Breast epithelium (tissue), 4 donors: ENCODE measurements around the gene LPP. TPM values are rescaled to one million over a fixed set of nuclear protein-coding genes. Genes with fewer than 3 reads are reported as not detected.

Source experiments
- DNase-seq, 2 donors: peaks; one replicate each; pipeline ENCODE4 v3.0.0-alpha.2; 2019; ENCODE audit warnings: low spot score in 2 of 2
- H3K27ac ChIP-seq, 2 donors: fragments of 200-600 bp; sonication (generic) in 1 of 2; one replicate each; pipeline ENCODE4 v1.5.1; 2016 to 2019; ENCODE audit warnings: mild to moderate bottlenecking in 1 of 2
- H3K27me3 ChIP-seq, 2 donors: fragments of 200-600 bp; sonication (generic) in 1 of 2; one replicate each; pipeline versions ENCODE4 v1.5.1 to v1.6.0; 2017 to 2019; ENCODE audit warnings: control low read depth in 1 of 2, mild to moderate bottlenecking in 1 of 2
- H3K36me3 ChIP-seq: fragments of 200-600 bp; one replicate; pipeline ENCODE4 v1.5.1; 2019
- H3K4me1 ChIP-seq, 2 donors: fragments of 200-600 bp; sonication (generic); one replicate each; pipeline ENCODE4 v1.5.1; 2016 to 2019; ENCODE audit warnings: control low read depth in 1 of 2
- H3K4me3 ChIP-seq, 3 donors: fragments of 200-600 bp; sonication (generic); 1 replicate in 2 of 3; 2 replicates in 1 of 3; pipeline ENCODE4 v1.5.1; 2016 to 2019; ENCODE audit warnings: mild to moderate bottlenecking in 3 of 3, moderate library complexity in 2 of 3
- H3K9me3 ChIP-seq, 2 donors: fragments of 200-600 bp; sonication (generic) in 1 of 2; one replicate each; pipeline ENCODE4 v1.5.1; 2016 to 2019; ENCODE audit warnings: control low read depth in 1 of 2
- POLR2A ChIP-seq: fragments of 450-650 bp; IDR thresholded peaks from one replicate; pipeline ENCODE4 v1.6.1; 2016; ENCODE audit warnings: antibody characterized with exemption, mild to moderate bottlenecking, moderate library complexity
- POLR2AphosphoS5 ChIP-seq, 3 donors: sonication (generic); formaldehyde crosslinking; IDR thresholded peaks; one replicate each; pipeline ENCODE4 v1.6.1; 2017; ENCODE audit warnings: antibody characterized with exemption in 3 of 3
- intact Hi-C: fragments of 100-400 bp; cut with DNase I; formaldehyde crosslinking; loops from one replicate; pipeline ENCODE4 v1.15.1; 2023; ENCODE audit warnings: low total_unique reads
- total RNA-seq, 3 donors: library from RNA; depleted of rRNA; stranded (reverse); fragments of >200 nt; gene quantifications; one replicate each; pipeline ENCODE4 v1.1.0, GENCODE V29; 2016
- TF ChIP-seq, protein P1 (sequence below), 3 donors: fragments of 450-650 bp; IDR thresholded peaks; one replicate each; pipeline ENCODE4 v1.5.1; 2016 to 2017; ENCODE audit warnings: antibody characterized with exemption in 3 of 3, mild to moderate bottlenecking in 3 of 3, moderate library complexity in 3 of 3

The LPP gene
- total RNA-seq, 3 donors from 2014 or later = 135 to 183 (median 147) TPM

DNA sequence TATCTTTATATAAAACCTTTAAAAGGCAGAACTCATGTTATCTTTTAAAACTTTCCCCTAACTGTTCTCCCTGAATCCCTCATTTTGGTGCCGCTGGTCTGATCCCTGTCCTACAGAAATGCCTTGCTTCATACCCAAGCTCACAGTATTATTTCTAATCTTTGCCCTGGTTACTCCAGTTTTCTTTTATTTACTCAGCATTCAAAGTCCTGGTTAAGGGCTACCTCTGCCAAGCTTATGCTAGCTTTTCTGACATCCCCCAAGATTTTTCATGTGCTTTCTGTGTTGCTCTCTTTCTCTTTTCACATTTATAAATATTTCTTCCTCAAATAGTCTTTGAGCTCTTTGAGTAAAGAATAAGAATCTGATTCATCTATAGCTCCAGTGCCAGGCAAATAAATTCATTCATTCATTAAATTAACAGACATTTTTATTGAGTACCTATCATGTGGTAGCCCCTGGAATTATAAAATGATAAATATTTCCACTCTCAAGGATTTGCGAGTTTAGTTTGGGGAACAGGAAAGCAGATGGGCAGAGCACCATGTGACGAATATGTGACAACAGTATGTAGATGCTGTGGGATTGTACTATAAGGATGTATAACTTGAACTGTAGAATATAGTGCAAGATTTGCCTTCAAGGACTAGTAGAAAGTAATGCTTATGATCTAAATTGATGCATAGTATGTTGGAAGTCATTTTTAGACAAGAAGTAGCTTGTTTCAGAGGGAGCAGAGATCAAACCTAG is 247.5 kb downstream of the LPP start:
- Histone ChIP-seq H3K4me1 (peaks cover 0 to 4% of the 10 kb centered on the region in 2 donors), H3K9me3 (no peaks in the 10 kb centered on the region), H3K27ac (no peak overlapping the region), H3K36me3 (no peaks in the 10 kb centered on the region), H3K4me3 (no peak overlapping the region), H3K27me3 (no peaks in the 10 kb centered on the region)
- no peak for DNase-seq
- TF ChIP-seq POLR2AphosphoS5 (IDR thresholded peaks at IDR 0.05) (no peak), POLR2A (no peak)
- TF ChIP-seq, protein P1, sequence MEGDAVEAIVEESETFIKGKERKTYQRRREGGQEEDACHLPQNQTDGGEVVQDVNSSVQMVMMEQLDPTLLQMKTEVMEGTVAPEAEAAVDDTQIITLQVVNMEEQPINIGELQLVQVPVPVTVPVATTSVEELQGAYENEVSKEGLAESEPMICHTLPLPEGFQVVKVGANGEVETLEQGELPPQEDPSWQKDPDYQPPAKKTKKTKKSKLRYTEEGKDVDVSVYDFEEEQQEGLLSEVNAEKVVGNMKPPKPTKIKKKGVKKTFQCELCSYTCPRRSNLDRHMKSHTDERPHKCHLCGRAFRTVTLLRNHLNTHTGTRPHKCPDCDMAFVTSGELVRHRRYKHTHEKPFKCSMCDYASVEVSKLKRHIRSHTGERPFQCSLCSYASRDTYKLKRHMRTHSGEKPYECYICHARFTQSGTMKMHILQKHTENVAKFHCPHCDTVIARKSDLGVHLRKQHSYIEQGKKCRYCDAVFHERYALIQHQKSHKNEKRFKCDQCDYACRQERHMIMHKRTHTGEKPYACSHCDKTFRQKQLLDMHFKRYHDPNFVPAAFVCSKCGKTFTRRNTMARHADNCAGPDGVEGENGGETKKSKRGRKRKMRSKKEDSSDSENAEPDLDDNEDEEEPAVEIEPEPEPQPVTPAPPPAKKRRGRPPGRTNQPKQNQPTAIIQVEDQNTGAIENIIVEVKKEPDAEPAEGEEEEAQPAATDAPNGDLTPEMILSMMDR (IDR thresholded peaks at IDR 0.05) = no peak
- intact Hi-C loops = no loop called here

DNA sequence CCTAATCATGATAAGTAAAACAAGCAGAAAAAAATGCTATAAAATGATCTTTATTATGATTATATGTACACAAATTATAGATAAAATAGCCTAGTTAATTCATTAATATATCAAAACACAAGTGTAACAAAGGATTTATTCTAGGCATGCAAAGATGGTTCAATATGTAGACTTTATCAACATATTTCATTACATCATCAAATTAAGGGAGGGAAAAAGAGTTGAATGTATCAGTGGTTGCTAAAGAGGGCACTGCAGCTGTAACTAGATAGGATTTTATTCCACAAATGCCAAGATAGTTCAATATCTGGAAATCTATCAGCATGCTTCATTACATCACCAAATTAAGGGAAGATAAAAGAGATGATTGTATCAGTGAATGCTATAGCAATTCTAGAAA is 248.3 kb downstream of the LPP start:
- intact Hi-C loops = no loop called here
- peaks cover 0 to 4% of the 10 kb centered on the region in 2 donors for H3K4me1 ChIP-seq
- H3K9me3 ChIP-seq = no peaks in the 10 kb centered on the region

DNA sequence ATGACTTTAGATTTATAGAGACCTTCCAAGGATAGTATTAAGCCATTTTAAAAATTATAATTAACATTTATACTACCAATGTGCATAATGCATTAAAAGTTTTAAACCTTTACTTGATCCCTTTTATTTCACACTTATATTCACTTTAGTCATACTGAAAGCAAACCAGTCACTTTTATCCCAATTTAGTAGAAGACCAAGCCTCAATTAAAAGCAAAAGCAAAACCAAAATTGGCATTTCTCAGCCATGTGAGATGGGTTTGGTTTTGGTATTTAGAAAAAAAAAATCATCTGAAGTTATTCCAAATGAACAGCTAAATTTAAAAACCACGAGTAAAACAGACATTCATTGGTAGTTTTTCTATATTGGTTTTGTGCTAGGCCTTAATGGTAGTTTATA is 249.4 kb downstream of the LPP start:
- no peaks in the 10 kb centered on the region for H3K9me3 ChIP-seq
- TF ChIP-seq POLR2AphosphoS5 (IDR thresholded peaks at IDR 0.05) (no peak), POLR2A (no peak)
- TF ChIP-seq, protein P1 (IDR thresholded peaks at IDR 0.05) = no peak
- no peaks in the 10 kb centered on the region for H3K27me3 ChIP-seq
- H3K36me3 ChIP-seq = no peaks in the 10 kb centered on the region
- no peak for DNase-seq
- intact Hi-C loops = no loop called here
- H3K27ac ChIP-seq = no peak overlapping the region
- H3K4me3 ChIP-seq = no peak overlapping the region
- peaks cover 0 to 3% of the 10 kb centered on the region in 2 donors for H3K4me1 ChIP-seq

More for the DNA sequence above, 248.3 kb downstream of the LPP start:
- Histone ChIP-seq H3K27ac (no peak overlapping the region), H3K4me3 (no peak overlapping the region), H3K36me3 (no peaks in the 10 kb centered on the region), H3K27me3 (no peaks in the 10 kb centered on the region)
- DNase-seq = no peak
- TF ChIP-seq POLR2AphosphoS5 (IDR thresholded peaks at IDR 0.05) = no peak
- TF ChIP-seq, protein P1 (IDR thresholded peaks at IDR 0.05) = no peak

DNA sequence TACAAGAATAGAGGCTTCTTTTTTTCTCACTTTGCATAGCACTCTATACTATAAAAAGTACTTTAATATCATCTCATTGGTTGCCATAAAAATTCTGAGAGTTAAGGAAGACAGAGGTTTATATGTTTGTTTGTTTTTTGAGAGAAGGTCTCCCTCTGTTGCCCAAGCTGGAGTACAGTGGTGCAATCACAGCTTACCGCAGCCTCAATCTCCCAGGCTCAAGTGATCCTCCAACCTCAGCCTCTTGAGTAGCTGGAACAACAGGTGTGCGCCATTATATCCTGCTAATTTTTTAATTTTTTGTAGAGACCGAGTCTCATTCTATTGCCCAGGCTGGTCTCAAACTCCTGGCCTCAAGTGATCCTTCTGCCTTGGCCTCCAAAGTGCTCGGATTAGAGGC is 250.2 kb downstream of the LPP start:
- Histone ChIP-seq H3K27me3 (no peaks in the 10 kb centered on the region), H3K4me1 (no peaks in the 10 kb centered on the region), H3K36me3 (no peaks in the 10 kb centered on the region), H3K4me3 (no peak overlapping the region), H3K9me3 (no peaks in the 10 kb centered on the region), H3K27ac (no peak overlapping the region)
- TF ChIP-seq POLR2AphosphoS5 (IDR thresholded peaks at IDR 0.05) = no peak
- TF ChIP-seq POLR2A = no peak
- TF ChIP-seq, protein P1 (IDR thresholded peaks at IDR 0.05) = no peak
- intact Hi-C loops = no loop called here
- DNase-seq = no peak

DNA sequence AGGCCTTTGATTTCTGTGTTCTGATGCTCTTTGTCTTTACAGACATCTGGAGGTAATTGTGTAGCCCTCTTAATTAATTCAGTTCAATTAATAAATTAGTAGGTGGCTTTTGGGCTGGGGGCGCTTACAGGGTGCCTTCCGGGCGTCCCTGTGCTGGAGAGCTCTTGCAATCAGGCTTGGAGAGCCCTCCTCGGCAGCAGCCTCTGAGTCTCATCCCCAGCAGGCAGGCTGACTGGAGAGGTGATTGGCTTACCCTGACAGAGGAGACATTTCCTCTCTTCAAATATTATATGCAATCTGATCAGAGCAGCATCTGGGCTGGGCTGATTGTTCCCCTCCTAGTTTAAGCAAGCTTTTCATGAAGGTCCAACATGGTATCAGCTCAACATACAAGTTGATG is 250.7 kb downstream of the LPP start:
- Histone ChIP-seq H3K4me3 (no peak overlapping the region), H3K36me3 (no peaks in the 10 kb centered on the region), H3K9me3 (no peaks in the 10 kb centered on the region), H3K27me3 (no peaks in the 10 kb centered on the region), H3K27ac (no peak overlapping the region), H3K4me1 (no peaks in the 10 kb centered on the region)
- TF ChIP-seq POLR2A (no peak), POLR2AphosphoS5 (IDR thresholded peaks at IDR 0.05) (no peak)
- TF ChIP-seq, protein P1 (IDR thresholded peaks at IDR 0.05) = no peak
- no peak for DNase-seq
- intact Hi-C loops = no loop called here
